Measurements from ENCODE around the gene RGL4.

RGL4 gene

GRCh38 chr22:23693979-23694680 lies 3.3 kb downstream of the RGL4 start:
- Histone ChIP-seq H3K9me3 (ENCODE audit: control insufficient read depth, low read length) (no peaks in the 10 kb centered on the region), H3K9ac (no peak overlapping the region), H3K4me3 (ENCODE audit: low read depth, low read length) (no peak overlapping the region), H3K27me3 (ENCODE audit: control insufficient read depth, insufficient read depth, low read length) (no peaks in the 10 kb centered on the region), H3K79me2 (peaks cover 10% of the 10 kb centered on the region), H2AFZ (no peak overlapping the region), H3K4me1 (no peaks in the 10 kb centered on the region), H3K4me2 (ENCODE audit: low read length) (no peak overlapping the region), H3K36me3 (ENCODE audit: control insufficient read depth, insufficient read depth, low read length) (no peaks in the 10 kb centered on the region), H3K27ac (no peak overlapping the region)
- no peak for TF ChIP-seq CTCF (IDR thresholded peaks at IDR 0.05)

DNA sequence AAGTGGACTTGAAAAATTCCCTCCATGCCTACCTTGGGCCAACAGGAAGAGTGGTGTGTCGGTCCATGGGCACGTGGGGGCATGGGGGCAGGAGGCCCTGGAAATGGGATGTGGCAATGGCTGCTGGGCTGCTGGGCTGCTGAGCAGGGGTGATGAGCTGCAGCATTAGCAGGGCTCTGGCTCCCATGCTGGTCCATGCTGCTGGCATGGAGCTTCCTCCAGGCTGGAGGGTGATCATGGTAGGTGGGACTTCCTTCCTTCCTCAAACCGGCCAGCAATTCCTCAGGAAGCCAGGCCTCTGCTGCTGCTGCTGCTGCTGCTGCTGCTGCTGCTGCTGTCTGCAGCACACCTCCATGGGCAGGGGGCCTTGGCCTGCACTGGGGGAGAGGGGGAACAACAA lies 4.3 kb downstream of the RGL4 start:
- Histone ChIP-seq H3K79me2 (peaks cover 10% of the 10 kb centered on the region), H3K4me3 (ENCODE audit: low read depth, low read length) (no peak overlapping the region), H2AFZ (no peak overlapping the region), H3K27me3 (ENCODE audit: control insufficient read depth, insufficient read depth, low read length) (no peaks in the 10 kb centered on the region), H3K27ac (no peak overlapping the region), H3K9ac (no peak overlapping the region), H3K4me1 (peaks cover 2% of the 10 kb centered on the region), H3K36me3 (ENCODE audit: control insufficient read depth, insufficient read depth, low read length) (no peaks in the 10 kb centered on the region), H3K9me3 (ENCODE audit: control insufficient read depth, low read length) (no peaks in the 10 kb centered on the region), H3K4me2 (ENCODE audit: low read length) (no peak overlapping the region)
- no peak for TF ChIP-seq CTCF (IDR thresholded peaks at IDR 0.05)

- no peaks in the 10 kb centered on the region for H3K36me3 ChIP-seq (ENCODE audit: control insufficient read depth, insufficient read depth, low read length)
- H3K4me2 ChIP-seq (ENCODE audit: low read length) = no peak overlapping the region
- H3K9ac ChIP-seq = no peak overlapping the region
- no peaks in the 10 kb centered on the region for H3K9me3 ChIP-seq (ENCODE audit: control insufficient read depth, low read length)
- peaks cover 7% of the 10 kb centered on the region for H3K4me1 ChIP-seq
- TF ChIP-seq CTCF (IDR thresholded peaks at IDR 0.05) = no peak
- H2AFZ ChIP-seq = no peak overlapping the region
- H3K79me2 ChIP-seq = peaks cover 10% of the 10 kb centered on the region
- H3K4me3 ChIP-seq (ENCODE audit: low read depth, low read length) = no peak overlapping the region
- H3K27ac ChIP-seq = no peak overlapping the region
- H3K27me3 ChIP-seq (ENCODE audit: control insufficient read depth, insufficient read depth, low read length) = no peaks in the 10 kb centered on the region
Observed at GRCh38 chr22:23695571-23696325, 4.9 kb downstream of the RGL4 start.

DNA sequence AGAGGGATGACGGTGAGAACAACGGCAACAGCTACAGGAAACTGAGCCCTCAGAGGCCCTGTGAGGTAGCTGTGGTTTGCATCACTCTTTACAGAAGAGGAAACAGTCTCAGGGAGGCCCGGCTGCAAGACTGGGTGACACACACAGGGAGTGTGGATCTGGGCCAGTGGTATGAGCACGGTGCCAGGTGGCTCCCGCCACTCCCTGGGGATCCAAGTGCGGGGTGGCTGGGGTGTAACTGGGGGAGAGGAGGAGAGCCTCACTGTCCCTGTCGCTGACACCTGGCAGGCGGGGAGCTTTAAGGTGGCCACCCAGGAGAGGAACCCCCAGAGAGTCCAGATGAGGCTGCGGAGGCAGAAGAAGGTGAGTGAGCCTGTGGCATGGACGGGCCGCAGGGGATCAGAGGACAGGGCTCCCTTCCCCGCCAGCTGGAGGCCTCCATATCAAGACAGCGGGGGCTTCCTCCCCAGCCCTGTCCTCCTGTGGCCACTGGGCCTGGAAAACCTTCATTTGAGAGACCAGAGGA lies 5.6 kb downstream of the RGL4 start:
- Histone ChIP-seq H3K9ac (no peak overlapping the region), H2AFZ (no peak overlapping the region), H3K36me3 (ENCODE audit: control insufficient read depth, insufficient read depth, low read length) (no peaks in the 10 kb centered on the region), H3K4me3 (ENCODE audit: low read depth, low read length) (no peak overlapping the region), H3K27me3 (ENCODE audit: control insufficient read depth, insufficient read depth, low read length) (no peaks in the 10 kb centered on the region), H3K27ac (no peak overlapping the region), H3K4me1 (peaks cover 9% of the 10 kb centered on the region), H3K4me2 (ENCODE audit: low read length) (no peak overlapping the region), H3K9me3 (ENCODE audit: control insufficient read depth, low read length) (no peaks in the 10 kb centered on the region), H3K79me2 (peaks cover 10% of the 10 kb centered on the region)
- no peak for TF ChIP-seq CTCF (IDR thresholded peaks at IDR 0.05)
